Measurements from ENCODE around the gene KRTAP5-8.
"Not testable (repeated sequence)": the region's sequence is repeated elsewhere in the genome, so short reads cannot be mapped to it uniquely, and the experiment has no call there.

KRTAP5-8 gene

GRCh38 chr11:71575723-71576424 is 38.0 kb downstream of the KRTAP5-8 start:
- DNase-seq, result no peak

GRCh38 chr11:71576688-71577465 is 39.1 kb downstream of the KRTAP5-8 start:
- not testable (repeated sequence) for DNase-seq

GRCh38 chr11:71577469-71578004 is 39.7 kb downstream of the KRTAP5-8 start:
- no peak for DNase-seq

DNA sequence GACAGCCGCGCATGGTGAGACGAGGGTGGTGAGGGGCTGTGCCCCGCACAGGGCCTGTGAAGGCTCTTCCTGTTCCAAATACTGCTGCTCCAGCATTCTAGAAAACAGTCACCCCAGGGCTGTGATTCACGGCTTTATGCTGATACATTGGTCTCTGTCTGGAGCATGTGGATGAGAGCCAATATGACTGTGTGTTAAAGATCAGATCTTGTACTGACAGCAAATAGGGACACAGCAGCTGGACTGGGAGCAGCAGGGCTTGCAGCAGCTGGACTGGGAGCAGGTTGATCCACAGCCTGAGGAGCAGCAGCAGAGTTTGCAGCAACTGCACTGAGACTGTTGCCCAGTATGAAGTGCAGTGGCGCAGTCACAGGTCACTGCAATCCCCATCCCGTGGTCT is 41.7 kb downstream of the KRTAP5-8 start:
- DNase-seq, result not testable (repeated sequence)

DNA sequence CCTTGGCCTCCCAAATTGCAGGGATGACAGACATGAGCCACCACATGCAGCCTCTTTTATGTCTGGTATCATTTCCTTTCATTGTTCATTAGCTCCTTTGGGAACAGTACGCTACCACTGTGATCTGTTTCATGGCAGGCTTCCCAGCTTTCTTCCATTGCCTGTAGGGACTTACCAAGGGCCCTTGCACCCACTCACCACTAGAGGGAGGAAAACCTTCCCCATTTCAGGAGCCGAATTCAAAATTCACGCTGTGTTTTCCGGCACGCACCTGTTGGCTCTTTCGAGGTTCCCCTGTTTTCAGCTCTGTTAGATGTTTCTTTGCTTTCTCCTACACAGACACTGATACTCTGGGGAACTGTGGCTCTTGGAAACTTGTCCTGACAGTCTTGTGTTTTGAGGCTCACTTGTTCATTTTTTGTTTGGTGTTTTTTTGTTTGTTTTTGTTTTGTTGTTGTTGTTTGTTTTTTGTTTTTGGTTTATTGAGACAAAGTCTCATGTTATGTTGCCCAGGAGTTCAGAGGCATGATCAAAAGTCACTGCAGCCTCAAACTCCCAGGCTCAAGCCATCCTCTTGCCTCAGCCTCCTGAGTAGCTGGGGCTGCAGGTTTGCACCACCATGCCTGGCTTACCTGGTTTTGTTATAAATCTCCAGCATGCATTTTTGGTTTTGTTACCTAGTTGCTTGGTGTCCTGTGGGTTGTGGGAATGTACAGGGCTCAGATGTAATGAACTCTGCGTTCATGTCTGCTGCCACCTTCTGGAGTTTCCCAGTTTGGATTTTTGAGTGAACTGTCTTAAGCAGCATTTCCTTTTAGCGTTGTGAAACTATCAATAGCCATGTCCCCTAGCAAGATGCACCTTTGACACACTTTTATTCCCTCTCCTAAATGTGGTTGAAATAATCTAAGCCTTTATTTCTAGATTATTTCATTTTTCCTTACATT is 42.5 kb downstream of the KRTAP5-8 start:
- DNase-seq, result peak in 1 of 2 experiments; percentile 38

- DNase-seq, result no peak
Observed at GRCh38 chr11:71581826-71582225, 44.0 kb downstream of the KRTAP5-8 start.

DNA sequence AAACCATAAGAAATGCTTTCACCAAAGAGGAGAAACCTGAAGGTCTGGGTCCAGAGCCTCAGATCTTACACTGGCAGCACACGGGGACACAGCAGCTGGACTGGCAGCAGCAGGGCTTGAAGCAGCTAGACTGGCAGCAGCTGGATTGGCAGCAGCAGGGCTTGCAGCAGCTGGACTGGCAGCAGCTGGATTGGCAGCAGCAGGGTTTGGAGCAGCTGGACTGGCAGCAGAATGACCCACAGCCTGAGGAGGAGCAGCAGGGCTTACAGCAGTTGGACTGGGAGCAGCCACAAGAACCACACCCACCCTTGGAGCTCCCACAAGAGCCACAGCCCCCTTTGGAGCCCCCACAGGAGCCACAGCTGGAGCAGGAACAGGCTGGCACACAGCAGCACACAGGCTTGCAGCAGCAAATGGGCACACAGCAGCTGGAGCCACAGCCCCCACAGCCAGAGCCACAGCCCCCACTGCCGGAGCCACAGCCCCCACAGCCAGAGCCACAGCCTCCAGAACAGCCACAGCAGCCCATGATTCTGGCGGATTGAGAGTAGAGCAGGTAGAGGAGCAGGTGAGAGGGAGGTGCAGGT is 44.6 kb downstream of the KRTAP5-8 start, which contains the start of gene KRTAP5-11:
KRTAP5-11 (minus strand) TSS at position 567 of the 587 bp plus-strand sequence; CDS start at position 529, 38 bp downstream.
- no peak for DNase-seq

DNA sequence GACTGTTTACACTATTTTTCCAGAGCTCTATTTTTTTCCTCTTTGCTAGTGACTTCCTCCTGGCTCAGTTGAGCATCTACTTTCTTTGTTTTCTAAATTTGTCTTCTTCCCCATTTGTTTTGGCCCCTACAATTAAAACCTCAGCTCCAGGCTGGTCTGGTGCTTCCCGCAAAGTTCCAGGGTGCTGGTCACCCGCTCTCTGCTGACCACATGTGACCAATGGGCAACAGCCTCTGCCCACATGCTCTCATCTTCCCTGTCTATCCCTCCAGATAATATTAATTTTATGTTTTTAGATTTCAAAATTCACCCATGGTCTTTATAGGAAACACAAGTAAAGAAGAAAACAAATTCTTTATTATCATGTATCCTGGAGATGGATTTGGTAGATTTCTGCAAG is 45.1 kb downstream of the KRTAP5-8 start:
- not testable (repeated sequence) for DNase-seq

GRCh38 chr11:71585673-71586072 is 47.8 kb downstream of the KRTAP5-8 start:
- not testable (repeated sequence) for DNase-seq

DNA sequence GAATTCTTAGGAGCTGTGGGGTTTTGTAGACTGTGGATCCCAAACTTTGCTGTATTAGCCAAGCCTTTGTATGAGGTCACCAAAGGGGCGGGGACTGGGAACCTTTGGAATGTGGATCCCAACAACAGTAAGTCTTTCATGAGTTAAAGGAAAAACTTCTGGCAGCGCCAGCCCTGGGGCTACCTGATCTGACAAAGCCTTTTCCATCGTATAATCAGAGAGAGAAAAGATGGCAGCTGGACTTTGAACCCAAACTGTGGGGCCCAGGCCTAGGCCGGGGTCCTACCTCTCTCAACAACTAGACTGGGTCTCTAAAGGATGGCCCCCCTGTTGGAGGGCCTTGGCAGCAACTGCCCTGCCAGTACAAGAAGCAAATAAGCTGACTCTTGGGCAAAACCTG is 50.5 kb downstream of the KRTAP5-8 start:
- DNase-seq, result not testable (repeated sequence)
